Suprapubic skin (tissue), 4 donors: Measurements from ENCODE around the gene MKX. TPM values are rescaled to one million over a fixed set of nuclear protein-coding genes. Genes with fewer than 3 reads are reported as not detected.

Experiments used
- DNase-seq, 2 donors: peaks; one replicate each; pipeline ENCODE4 v3.0.0-alpha.2; 2019; ENCODE audit warnings: low spot score in 2 of 2
- H3K27ac ChIP-seq: fragments of 200-600 bp; sonication (generic); one replicate; pipeline ENCODE4 v1.5.1; 2019
- H3K27me3 ChIP-seq: fragments of 200-600 bp; sonication (generic); one replicate; pipeline ENCODE4 v1.5.1; 2019
- H3K36me3 ChIP-seq: fragments of 200-600 bp; sonication (generic); one replicate; pipeline ENCODE4 v1.5.1; 2019
- H3K4me1 ChIP-seq: fragments of 200-600 bp; sonication (generic); one replicate; pipeline ENCODE4 v1.5.1; 2019
- H3K4me3 ChIP-seq: fragments of 200-600 bp; sonication (generic); one replicate; pipeline ENCODE4 v1.5.1; 2019; ENCODE audit warnings: mild to moderate bottlenecking
- H3K9me3 ChIP-seq: fragments of 200-600 bp; sonication (generic); one replicate; pipeline ENCODE4 v1.5.1; 2019
- CTCF ChIP-seq, 2 donors: fragments of 200-600 bp in 1 of 2; fragments of 450-650 bp in 1 of 2; sonication (generic) in 1 of 2; IDR thresholded peaks; one replicate each; pipeline ENCODE4 v1.5.1; 2016 to 2019; ENCODE audit warnings: antibody characterized with exemption in 2 of 2, mild to moderate bottlenecking in 1 of 2, moderate library complexity in 1 of 2
- EP300 ChIP-seq: sonication (generic); formaldehyde crosslinking; IDR thresholded peaks from one replicate; pipeline ENCODE4 v1.6.1; 2017; ENCODE audit warnings: antibody characterized with exemption
- POLR2A ChIP-seq, 2 donors: fragments of 450-650 bp; IDR thresholded peaks; one replicate each; pipeline ENCODE4 v1.6.1; 2017; ENCODE audit warnings: antibody characterized with exemption in 2 of 2, mild to moderate bottlenecking in 2 of 2, moderate library complexity in 2 of 2
- POLR2AphosphoS5 ChIP-seq, 3 donors: sonication (generic); formaldehyde crosslinking; IDR thresholded peaks; one replicate each; pipeline ENCODE4 v1.6.1; 2017; ENCODE audit warnings: antibody characterized with exemption in 3 of 3
- WGBS: methylation state at CpG from one replicate; pipeline ENCODE4 v1.1.5; 2018; 5-methylcytosine and 5-hydroxymethylcytosine counted together
- total RNA-seq, 4 donors: library from RNA; depleted of rRNA; stranded (reverse); fragments of >200 nt; gene quantifications; one replicate each; pipeline ENCODE4 v1.1.0, GENCODE V29; 2016

MKX gene
- total RNA-seq, 4 donors from 2014 or later = 0.25 to 0.68 (median 0.55) TPM

DNA sequence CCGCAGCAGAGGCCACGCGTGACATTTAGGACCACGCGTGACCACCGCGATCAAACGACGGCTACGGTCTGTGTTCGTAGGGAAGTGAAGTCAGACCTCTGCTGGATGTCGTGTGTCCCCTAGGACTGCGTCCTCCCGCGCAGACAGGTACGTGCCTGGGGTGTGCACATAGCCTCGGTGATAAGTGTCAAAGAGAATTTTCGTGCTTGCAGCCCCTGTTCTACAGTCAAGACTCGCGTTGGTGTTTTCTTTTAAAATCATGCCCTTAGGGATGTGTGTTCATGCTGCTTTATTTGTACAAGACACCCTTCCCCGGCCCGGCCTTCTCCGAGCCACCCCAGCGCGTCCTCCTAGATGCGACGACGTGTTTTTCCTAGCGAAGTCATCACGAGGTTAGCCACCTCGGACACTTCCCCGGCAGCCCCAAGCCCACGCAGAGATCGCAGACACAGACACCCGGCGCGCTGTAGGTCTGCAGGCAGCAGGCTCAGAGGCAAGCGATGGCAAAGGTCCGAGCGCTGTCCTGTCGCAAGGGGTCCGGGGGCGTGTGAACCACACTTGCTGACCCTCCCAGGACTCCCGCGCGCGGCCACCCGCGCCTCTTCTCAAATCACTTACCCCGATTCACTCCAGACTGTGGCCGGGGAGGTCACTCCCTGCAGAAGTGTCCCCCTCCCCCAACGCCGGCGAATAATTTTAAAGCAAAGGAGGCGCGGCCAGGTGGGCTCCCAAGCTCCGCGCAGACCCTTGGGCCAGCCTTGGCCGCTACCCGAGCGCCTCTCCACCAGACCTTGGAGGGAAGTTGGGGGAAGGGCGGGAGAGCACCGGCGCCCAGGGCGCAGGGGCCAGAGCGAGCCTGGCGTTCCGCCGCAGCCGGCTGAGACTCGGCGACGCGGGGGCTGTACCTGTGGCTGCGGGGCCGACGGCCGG is 552 bp downstream of the MKX start:
- Histone ChIP-seq H3K4me1 (peaks cover 52% of the 10 kb centered on the region), H3K27ac (no peak overlapping the region), H3K36me3 (no peaks in the 10 kb centered on the region), H3K9me3 (no peaks in the 10 kb centered on the region), H3K27me3 (peaks cover 97% of the 10 kb centered on the region), H3K4me3 (peak overlapping the region; percentile 73)
- DNase-seq = peak in 1 of 2 donors; percentile 65
- TF ChIP-seq EP300 (no peak), POLR2AphosphoS5 (IDR thresholded peaks at IDR 0.05) (no peak), POLR2A (IDR thresholded peaks at IDR 0.05) (no peak), CTCF (IDR thresholded peaks at IDR 0.05) (no peak)
- under 1% methylated on average over 17 of the region's 78 CpGs for WGBS

DNA sequence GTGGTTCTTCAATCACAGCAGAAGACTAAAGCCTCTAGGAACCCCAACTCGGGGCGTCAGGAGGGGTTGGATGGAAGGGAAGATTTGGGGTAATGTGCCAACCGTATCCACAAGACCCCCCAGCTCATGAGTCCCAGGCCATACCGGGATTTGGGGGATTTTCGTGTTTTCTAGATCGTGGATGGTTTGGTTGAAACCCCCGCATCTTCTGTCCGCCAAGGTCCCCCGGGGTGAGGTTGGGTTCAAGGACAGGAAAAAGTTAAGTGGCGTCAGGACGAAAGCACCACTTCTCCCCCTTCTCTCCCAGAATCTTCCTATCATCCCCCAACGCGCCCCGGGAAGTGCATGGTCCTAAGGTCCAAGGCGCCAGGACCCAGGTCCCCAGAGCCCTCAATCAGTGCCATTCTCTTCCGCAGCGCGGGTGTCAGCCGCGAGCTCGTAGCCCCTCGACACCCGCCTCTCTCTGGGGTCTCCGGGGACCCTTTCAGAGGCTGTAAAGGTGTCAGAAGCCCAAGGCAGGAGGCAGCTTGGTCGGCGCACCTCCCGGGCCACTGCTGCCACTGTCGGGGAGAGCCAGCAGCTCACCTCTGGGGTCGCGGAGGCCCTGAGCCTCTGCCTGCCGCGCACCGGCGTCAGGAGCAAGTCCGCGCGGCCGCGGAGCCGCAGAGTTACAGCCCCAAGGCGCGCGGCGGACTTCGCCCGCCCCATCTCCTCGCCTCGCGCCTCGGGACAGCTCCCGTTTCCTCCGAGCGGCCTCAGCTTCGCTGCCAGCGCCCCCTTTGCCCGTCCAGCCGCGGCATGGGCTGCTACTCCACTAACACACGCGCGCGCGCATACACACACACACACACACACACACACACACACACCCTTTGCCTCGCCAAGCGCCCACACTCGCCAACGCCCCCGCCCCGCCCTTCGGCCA is 1.5 kb downstream of the MKX start:
- peak in 1 of 2 donors; percentile 67 for DNase-seq
- Histone ChIP-seq H3K9me3 (no peaks in the 10 kb centered on the region), H3K4me3 (peak overlapping the region; percentile 73), H3K4me1 (peaks cover 52% of the 10 kb centered on the region), H3K27me3 (peaks cover 89% of the 10 kb centered on the region), H3K36me3 (no peaks in the 10 kb centered on the region), H3K27ac (no peak overlapping the region)
- 2% methylated on average over 32 of the region's 70 CpGs for WGBS
- no peak for TF ChIP-seq CTCF (IDR thresholded peaks at IDR 0.05)
- TF ChIP-seq EP300 = no peak
- TF ChIP-seq POLR2A (IDR thresholded peaks at IDR 0.05) = no peak
- TF ChIP-seq POLR2AphosphoS5 (IDR thresholded peaks at IDR 0.05) = no peak

- peaks cover 80% of the 10 kb centered on the region for H3K27me3 ChIP-seq
- DNase-seq = peak; percentile 69 to 81
- H3K27ac ChIP-seq = peak overlapping the region; percentile 73
- H3K9me3 ChIP-seq = no peaks in the 10 kb centered on the region
- H3K36me3 ChIP-seq = no peaks in the 10 kb centered on the region
- peak overlapping the region; percentile 73 for H3K4me3 ChIP-seq
- peaks cover 52% of the 10 kb centered on the region for H3K4me1 ChIP-seq
- WGBS = under 1% methylated on average over 33 of the region's 75 CpGs
- TF ChIP-seq POLR2A (IDR thresholded peaks at IDR 0.05) = no peak
- no peak for TF ChIP-seq POLR2AphosphoS5 (IDR thresholded peaks at IDR 0.05)
- TF ChIP-seq EP300 = no peak
- TF ChIP-seq CTCF (IDR thresholded peaks at IDR 0.05) = no peak
Observed at GRCh38 chr10:27743012-27743876, 2.4 kb downstream of the MKX start.

- H3K36me3 ChIP-seq = no peaks in the 10 kb centered on the region
- peak overlapping the region; percentile 73 for H3K27ac ChIP-seq
- 1% methylated on average over 33 of the region's 75 CpGs for WGBS
- H3K4me1 ChIP-seq = peaks cover 52% of the 10 kb centered on the region
- H3K4me3 ChIP-seq = peak overlapping the region; percentile 73
- no peaks in the 10 kb centered on the region for H3K9me3 ChIP-seq
- H3K27me3 ChIP-seq = peaks cover 74% of the 10 kb centered on the region
- no peak for TF ChIP-seq EP300
- no peak for TF ChIP-seq POLR2A (IDR thresholded peaks at IDR 0.05)
- no peak for TF ChIP-seq POLR2AphosphoS5 (IDR thresholded peaks at IDR 0.05)
- peak in 1 of 2 donors; percentile 77 for TF ChIP-seq CTCF (IDR thresholded peaks at IDR 0.05)
- peak in 1 of 2 donors; percentile 76 for DNase-seq
Observed at GRCh38 chr10:27742195-27743011, 3.2 kb downstream of the MKX start.
